Suprapubic skin (tissue), 4 donors: ENCODE measurements around the gene CFAP46.

ENCODE experiments used
- EP300 ChIP-seq: sonication (generic); formaldehyde crosslinking; IDR thresholded peaks from one replicate; pipeline ENCODE4 v1.6.1; 2017; ENCODE audit warnings: antibody characterized with exemption
- POLR2A ChIP-seq, 2 donors: fragments of 450-650 bp; IDR thresholded peaks; one replicate each; pipeline ENCODE4 v1.6.1; 2017; ENCODE audit warnings: antibody characterized with exemption in 2 of 2, mild to moderate bottlenecking in 2 of 2, moderate library complexity in 2 of 2
- POLR2AphosphoS5 ChIP-seq, 3 donors: sonication (generic); formaldehyde crosslinking; IDR thresholded peaks; one replicate each; pipeline ENCODE4 v1.6.1; 2017; ENCODE audit warnings: antibody characterized with exemption in 3 of 3
- TF ChIP-seq, protein P1 (sequence below), 2 donors: fragments of 200-600 bp in 1 of 2; fragments of 450-650 bp in 1 of 2; sonication (generic) in 1 of 2; IDR thresholded peaks; one replicate each; pipeline ENCODE4 v1.5.1; 2016 to 2019; ENCODE audit warnings: antibody characterized with exemption in 2 of 2, mild to moderate bottlenecking in 1 of 2, moderate library complexity in 1 of 2

DNA sequence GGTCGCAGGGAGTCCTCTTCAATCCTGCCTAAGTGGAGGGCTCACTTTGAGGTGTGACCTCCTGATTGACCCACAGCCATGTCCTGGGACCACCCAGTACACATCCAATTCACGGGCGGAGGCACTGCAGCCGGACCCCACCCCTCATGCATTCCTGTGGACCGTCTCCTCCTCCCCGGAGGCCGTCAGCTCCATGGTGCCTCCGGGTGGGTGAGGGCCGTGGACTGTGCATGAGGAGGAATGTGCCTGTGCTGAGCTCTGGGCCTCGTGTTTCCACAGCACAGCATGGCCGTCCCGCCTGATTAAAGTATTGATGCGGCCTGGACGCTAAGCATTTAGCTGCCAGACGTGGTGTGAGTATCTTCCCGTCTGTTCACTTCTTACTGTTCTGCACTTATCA is 52.8 kb downstream of the CFAP46 start:
- TF ChIP-seq, protein P1, sequence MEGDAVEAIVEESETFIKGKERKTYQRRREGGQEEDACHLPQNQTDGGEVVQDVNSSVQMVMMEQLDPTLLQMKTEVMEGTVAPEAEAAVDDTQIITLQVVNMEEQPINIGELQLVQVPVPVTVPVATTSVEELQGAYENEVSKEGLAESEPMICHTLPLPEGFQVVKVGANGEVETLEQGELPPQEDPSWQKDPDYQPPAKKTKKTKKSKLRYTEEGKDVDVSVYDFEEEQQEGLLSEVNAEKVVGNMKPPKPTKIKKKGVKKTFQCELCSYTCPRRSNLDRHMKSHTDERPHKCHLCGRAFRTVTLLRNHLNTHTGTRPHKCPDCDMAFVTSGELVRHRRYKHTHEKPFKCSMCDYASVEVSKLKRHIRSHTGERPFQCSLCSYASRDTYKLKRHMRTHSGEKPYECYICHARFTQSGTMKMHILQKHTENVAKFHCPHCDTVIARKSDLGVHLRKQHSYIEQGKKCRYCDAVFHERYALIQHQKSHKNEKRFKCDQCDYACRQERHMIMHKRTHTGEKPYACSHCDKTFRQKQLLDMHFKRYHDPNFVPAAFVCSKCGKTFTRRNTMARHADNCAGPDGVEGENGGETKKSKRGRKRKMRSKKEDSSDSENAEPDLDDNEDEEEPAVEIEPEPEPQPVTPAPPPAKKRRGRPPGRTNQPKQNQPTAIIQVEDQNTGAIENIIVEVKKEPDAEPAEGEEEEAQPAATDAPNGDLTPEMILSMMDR (IDR thresholded peaks at IDR 0.05), result no peak
- no peak for TF ChIP-seq POLR2AphosphoS5 (IDR thresholded peaks at IDR 0.05)
- no peak for TF ChIP-seq POLR2A (IDR thresholded peaks at IDR 0.05)
- no peak for TF ChIP-seq EP300
